ENCODE measurements around the gene CDYL2. TPM values are rescaled to one million over a fixed set of nuclear protein-coding genes. Genes with fewer than 3 reads are reported as not detected.

The CDYL2 gene
- total RNA-seq = 11.6 and 12.2 TPM in 2 replicates
- 7.4 and 9.2 TPM in 2 replicates for polyA plus RNA-seq

- peak within 1 kb of the TSS; percentile 80 for H3K4me3 ChIP-seq
- H3K4me2 ChIP-seq = peak within 1 kb of the TSS; percentile 83
- H4K20me1 ChIP-seq (ENCODE audit: insufficient read depth, poor library complexity, severe bottlenecking) = no peaks in the 10 kb centered on the region
- 20% methylated on average over 14 of the region's 63 CpGs for WGBS (ENCODE audit: low lambda C conversion rate, missing lambda C conversion rate)
- no peaks in the 10 kb centered on the region for H3K27me3 ChIP-seq
- peak within 1 kb of the TSS; percentile 84 for H2AFZ ChIP-seq
- H3K36me3 ChIP-seq (replicated peaks; ENCODE audit: insufficient read depth, low read depth) = no peaks in the 10 kb centered on the region
- no peaks in the 10 kb centered on the region for H3K4me1 ChIP-seq (ENCODE audit: insufficient read depth)
- TF ChIP-seq EZH2 (IDR thresholded peaks at IDR 0.05; ENCODE audit: borderline replicate concordance) (no peak), CTCF (IDR thresholded peaks at IDR 0.05; ENCODE audit: poor library complexity) (no peak), EZH2phosphoT487 (IDR thresholded peaks at IDR 0.05; ENCODE audit: low read depth, severe bottlenecking, unreplicated experiment) (no peak)
- peak within 1 kb of the TSS; percentile 65 for H3K27ac ChIP-seq
- peaks cover 28% of the 10 kb centered on the region for H3K79me2 ChIP-seq
- no peaks in the 10 kb centered on the region for H3K9me2 ChIP-seq (replicated peaks; ENCODE audit: insufficient read depth)
- no peaks in the 10 kb centered on the region for H3K9me3 ChIP-seq (ENCODE audit: low read depth)
- peak; percentile 82 for DNase-seq (ENCODE audit: low spot score)
Observed at GRCh38 chr16:80804526-80805383, at the start of gene CDYL2. TSS of gene CDYL2 (minus strand) at chr16:80804598. CDS start at chr16:80804173, 425 bp downstream.

- Histone ChIP-seq H3K9me2 (replicated peaks; ENCODE audit: insufficient read depth) (peaks cover 2% of the 10 kb centered on the region), H3K27me3 (no peaks in the 10 kb centered on the region), H3K4me3 (no peak overlapping the region), H3K27ac (no peak overlapping the region), H2AFZ (no peak overlapping the region), H3K36me3 (replicated peaks; ENCODE audit: insufficient read depth, low read depth) (no peaks in the 10 kb centered on the region), H3K4me2 (no peak overlapping the region), H4K20me1 (ENCODE audit: insufficient read depth, poor library complexity, severe bottlenecking) (no peaks in the 10 kb centered on the region), H3K79me2 (no peaks in the 10 kb centered on the region), H3K9me3 (ENCODE audit: low read depth) (no peaks in the 10 kb centered on the region), H3K4me1 (ENCODE audit: insufficient read depth) (no peaks in the 10 kb centered on the region)
- 95% methylated on average over 5 of the region's 5 CpGs for WGBS (ENCODE audit: low lambda C conversion rate, missing lambda C conversion rate)
- peak; percentile 41 for DNase-seq (ENCODE audit: low spot score)
- TF ChIP-seq EZH2phosphoT487 (IDR thresholded peaks at IDR 0.05; ENCODE audit: low read depth, severe bottlenecking, unreplicated experiment) (no peak), CTCF (IDR thresholded peaks at IDR 0.05; ENCODE audit: poor library complexity) (peak; percentile 26), EZH2 (IDR thresholded peaks at IDR 0.05; ENCODE audit: borderline replicate concordance) (no peak)
Observed at GRCh38 chr16:80852261-80852872, 48.0 kb upstream of the CDYL2 start.

- no peak overlapping the region for H3K27ac ChIP-seq
- no peaks in the 10 kb centered on the region for H3K36me3 ChIP-seq (replicated peaks; ENCODE audit: insufficient read depth, low read depth)
- TF ChIP-seq CTCF (IDR thresholded peaks at IDR 0.05; ENCODE audit: poor library complexity) (no peak), EZH2phosphoT487 (IDR thresholded peaks at IDR 0.05; ENCODE audit: low read depth, severe bottlenecking, unreplicated experiment) (no peak), EZH2 (IDR thresholded peaks at IDR 0.05; ENCODE audit: borderline replicate concordance) (no peak)
- H4K20me1 ChIP-seq (ENCODE audit: insufficient read depth, poor library complexity, severe bottlenecking) = no peaks in the 10 kb centered on the region
- H3K9me3 ChIP-seq (ENCODE audit: low read depth) = no peaks in the 10 kb centered on the region
- no peak for DNase-seq (ENCODE audit: low spot score)
- 62% methylated on average over 6 of the region's 6 CpGs for WGBS (ENCODE audit: low lambda C conversion rate, missing lambda C conversion rate)
- H2AFZ ChIP-seq = no peak overlapping the region
- H3K9me2 ChIP-seq (replicated peaks; ENCODE audit: insufficient read depth) = peaks cover 2% of the 10 kb centered on the region
- no peaks in the 10 kb centered on the region for H3K27me3 ChIP-seq
- H3K4me3 ChIP-seq = no peak overlapping the region
- no peaks in the 10 kb centered on the region for H3K4me1 ChIP-seq (ENCODE audit: insufficient read depth)
- H3K4me2 ChIP-seq = no peak overlapping the region
- H3K79me2 ChIP-seq = no peaks in the 10 kb centered on the region
Observed at GRCh38 chr16:80851831-80852230, 47.4 kb upstream of the CDYL2 start.

Data from hepatocyte (in vitro differentiated cells).